IMR-90 (cell line): ENCODE measurements around the gene AVPR2. TPM values are rescaled to one million over a fixed set of nuclear protein-coding genes. Genes with fewer than 3 reads are reported as not detected.
A peak's percentile ranks its signal among the peaks of the same experiment; 100 is the strongest.

Experiments
- ATAC-seq: fragments of 200-7000 bp; cut with Tn5 transposase; 2 replicates; pipeline ENCODE4 v1.9.1; 2020; ENCODE audit warnings: low read depth, mild to moderate bottlenecking, moderate library complexity
- BruUV-seq: library from RNA; stranded (reverse); fragments of 400-500 nt; replicated peaks from 2 replicates; lab custom pipeline; 2021; lab: Mats Ljungman, UMichigan
- CTCF ChIA-PET: fragments of 300-600 bp; formaldehyde crosslinking; extraction: SDS; loops from one replicate; lab custom pipeline; 2021; ENCODE audit warnings: antibody characterized with exemption; lab: Yijun Ruan, JAX
- POLR2A ChIA-PET: fragments of 300-600 bp; sonication (Branson Sonifier 250); formaldehyde crosslinking; loops from one replicate; lab custom pipeline; 2022; ENCODE audit warnings: antibody characterized with exemption; ENCODE audit not compliant: unreplicated experiment; lab: Charles Lee
- DNase-seq: peaks from one replicate; pipeline ENCODE4 v3.0.0; 2013
- H2AFZ ChIP-seq: replicated peaks from 2 replicates; pipeline ENCODE3; 2013; ENCODE audit warnings: low read length, mild to moderate bottlenecking; ENCODE audit not compliant: poor library complexity
- H2AK5ac ChIP-seq: 2 replicates; pipeline ENCODE4 v1.6.1; 2013; ENCODE audit warnings: low read depth, low read length, inconsistent platforms
- H2AK9ac ChIP-seq: replicated peaks from 2 replicates; pipeline ENCODE3; 2013; ENCODE audit warnings: mild to moderate bottlenecking, low read depth, low read length, moderate library complexity; ENCODE audit not compliant: poor library complexity
- H2BK120ac ChIP-seq: 2 replicates; pipeline ENCODE4 v1.6.1; 2013; ENCODE audit warnings: low read depth, low read length, inconsistent platforms
- H2BK15ac ChIP-seq: 3 replicates; pipeline ENCODE4 v1.6.1; 2013; ENCODE audit warnings: low read depth, low read length, inconsistent platforms
- H2BK20ac ChIP-seq: 2 replicates; pipeline ENCODE4 v1.6.1; 2013; ENCODE audit warnings: low read depth, mild to moderate bottlenecking, inconsistent platforms, low read length, moderate library complexity
- H2BK5ac ChIP-seq: 2 replicates; pipeline ENCODE4 v1.6.1; 2013; ENCODE audit warnings: mild to moderate bottlenecking, low read depth, low read length, inconsistent platforms; ENCODE audit not compliant: poor library complexity, severe bottlenecking
- H3K14ac ChIP-seq: replicated peaks from 2 replicates; pipeline ENCODE4 v1.6.1; 2013; ENCODE audit warnings: low read depth, low read length, inconsistent platforms
- H3K18ac ChIP-seq: 2 replicates; pipeline ENCODE4 v1.6.1; 2013; ENCODE audit warnings: low read depth, low read length, control low read depth
- H3K23ac ChIP-seq: 2 replicates; pipeline ENCODE4 v1.6.1; 2013; ENCODE audit warnings: low read depth, low read length, inconsistent platforms
- H3K27ac ChIP-seq: 2 replicates; pipeline ENCODE4 v1.5.1; 2013; ENCODE audit warnings: mild to moderate bottlenecking, control low read depth, low read length; ENCODE audit not compliant: insufficient read depth
- H3K27me3 ChIP-seq: 2 replicates; pipeline ENCODE4 v1.6.1; 2013; ENCODE audit warnings: low read length; ENCODE audit not compliant: control insufficient read depth, insufficient read depth
- H3K36me3 ChIP-seq: 2 replicates; pipeline ENCODE4 v1.6.1; 2013; ENCODE audit warnings: low read length, mixed read lengths; ENCODE audit not compliant: control insufficient read depth, insufficient read depth
- H3K4ac ChIP-seq: 2 replicates; pipeline ENCODE4 v1.6.1; 2013; ENCODE audit warnings: low read depth, low read length, inconsistent platforms
- H3K4me1 ChIP-seq: 2 replicates; pipeline ENCODE4 v1.6.1; 2013; ENCODE audit warnings: low read length, mixed read lengths; ENCODE audit not compliant: control insufficient read depth, insufficient read depth
- H3K4me2 ChIP-seq: 2 replicates; pipeline ENCODE4 v1.6.1; 2013; ENCODE audit warnings: low read depth, mild to moderate bottlenecking, control low read depth, low read length, moderate library complexity
- H3K4me3 ChIP-seq: 2 replicates; pipeline ENCODE4 v1.5.1; 2013; ENCODE audit warnings: low read depth, mild to moderate bottlenecking, control low read depth, low read length, moderate library complexity; ENCODE audit not compliant: insufficient read depth
- H3K56ac ChIP-seq: 2 replicates; pipeline ENCODE4 v1.6.1; 2013; ENCODE audit warnings: low read length, inconsistent platforms; ENCODE audit not compliant: insufficient read depth; ENCODE audit errors: extremely low read depth
- H3K79me1 ChIP-seq, 2 experiments: 2 replicates each; pipeline ENCODE4 v1.6.1; 2013; ENCODE audit warnings: low read length in 2 of 2, inconsistent platforms in 1 of 2, low read depth in 1 of 2
- H3K9ac ChIP-seq: 2 replicates; pipeline ENCODE4 v1.6.1; 2013; ENCODE audit warnings: low read depth, low read length, control low read depth
- H3K9me1 ChIP-seq: 2 replicates; pipeline ENCODE4 v1.6.1; 2013; ENCODE audit warnings: low read length, inconsistent platforms; ENCODE audit not compliant: insufficient read depth
- H3K9me3 ChIP-seq: 2 replicates; pipeline ENCODE4 v1.6.1; 2013; ENCODE audit warnings: low read length; ENCODE audit not compliant: control insufficient read depth, insufficient read depth
- H4K20me1 ChIP-seq: 2 replicates; pipeline ENCODE4 v1.6.1; 2013; ENCODE audit warnings: low read length, inconsistent platforms; ENCODE audit not compliant: insufficient read depth
- H4K5ac ChIP-seq: 2 replicates; pipeline ENCODE4 v1.6.1; 2013; ENCODE audit warnings: mild to moderate bottlenecking, low read depth, low read length, control low read depth
- H4K8ac ChIP-seq, 2 experiments: 2 replicates each; pipeline ENCODE4 v1.6.1; 2013; ENCODE audit warnings: low read depth in 2 of 2, low read length in 2 of 2, control low read depth in 1 of 2, inconsistent platforms in 1 of 2
- H4K91ac ChIP-seq: 2 replicates; pipeline ENCODE4 v1.6.1; 2013; ENCODE audit warnings: low read depth, low read length, inconsistent platforms; ENCODE audit not compliant: insufficient read depth
- FOS ChIP-seq: fragments of 150-350 bp; IDR thresholded peaks from 2 replicates; pipeline ENCODE4 v1.6.1; 2016; ENCODE audit warnings: low read depth, low read length
- MAFK ChIP-seq: IDR thresholded peaks from 2 replicates; pipeline ENCODE4 v1.6.1; 2012; ENCODE audit warnings: low read depth, low read length, improper control_type of control experiment
- MAZ ChIP-seq: IDR thresholded peaks from 2 replicates; pipeline ENCODE4 v1.6.1; 2012; ENCODE audit warnings: low read depth, mild to moderate bottlenecking, low read length, improper control_type of control experiment, moderate library complexity, borderline replicate concordance
- MXI1 ChIP-seq: IDR thresholded peaks from 2 replicates; pipeline ENCODE4 v1.6.1; 2012; ENCODE audit warnings: low read depth, mild to moderate bottlenecking, low read length, moderate library complexity, borderline replicate concordance
- POLR2A ChIP-seq: IDR thresholded peaks from 2 replicates; pipeline ENCODE4 v1.6.1; 2012; ENCODE audit warnings: mild to moderate bottlenecking, low read depth, low read length
- RCOR1 ChIP-seq: IDR thresholded peaks from 2 replicates; pipeline ENCODE4 v1.6.1; 2012; ENCODE audit warnings: mild to moderate bottlenecking, low read length, improper control_type of control experiment; ENCODE audit not compliant: insufficient replicate concordance
- RFX5 ChIP-seq: IDR thresholded peaks from 2 replicates; pipeline ENCODE4 v1.8.0; 2012; ENCODE audit warnings: low read depth, mild to moderate bottlenecking, low read length, moderate library complexity
- SMC3 ChIP-seq: fragments of 150-350 bp; IDR thresholded peaks from 2 replicates; pipeline ENCODE4 v1.6.1; 2016; ENCODE audit warnings: low read depth, mild to moderate bottlenecking, antibody characterized with exemption, low read length, moderate library complexity
- WGBS, 2 experiments: methylation state at CpG; one replicate each; pipeline versions ENCODE4 v1.1.5 to v1.1.7; 2013; ENCODE audit warnings: missing lambda C conversion rate in 2 of 2; ENCODE audit not compliant: insufficient read length in 1 of 2; ENCODE audit errors: extremely low coverage in 2 of 2; 5-methylcytosine and 5-hydroxymethylcytosine counted together
- dilution Hi-C: fragments of 300-500 bp; cut with HindIII; formaldehyde crosslinking; loops from one replicate; pipeline ENCODE4 v1.14.3; 2018; ENCODE audit warnings: low sequenced_read_pairs; ENCODE audit not compliant: unreplicated experiment
- in situ Hi-C: fragments of 300-500 bp; cut with MboI; formaldehyde crosslinking; loops from 3 replicates; pipeline ENCODE4 v1.14.3; 2019; ENCODE audit warnings: low sequenced_read_pairs, inconsistent platforms, mixed read lengths
- intact Hi-C: fragments of 100-400 bp; cut with micrococcal nuclease; formaldehyde crosslinking; loops from 2 replicates; pipeline ENCODE4 v1.10.0; 2022
- polyA plus RNA-seq, 3 experiments: library from polyadenylated mRNA; depleted of rRNA; stranded (reverse); fragments of >200 nt; gene quantifications; 2 replicates each; pipeline ENCODE4 v1.2.3, GENCODE V29; 2012; ENCODE audit warnings: low replicate concordance in 1 of 3
- total RNA-seq: library from RNA; depleted of rRNA; stranded (reverse); fragments of >200 nt; gene quantifications from 2 replicates; pipeline ENCODE4 v1.2.3, GENCODE V29; 2012
- TF ChIP-seq, protein P1 (sequence below): fragments of 150-350 bp; IDR thresholded peaks from 2 replicates; pipeline ENCODE4 v1.6.1; 2016; ENCODE audit warnings: low read depth, mild to moderate bottlenecking, low read length, moderate library complexity, borderline replicate concordance
- TF ChIP-seq, protein P2 (sequence below): fragments of 150-350 bp; IDR thresholded peaks from 2 replicates; pipeline ENCODE4 v1.6.1; 2017; ENCODE audit warnings: mild to moderate bottlenecking, antibody characterized with exemption, low read length, low read depth

The AVPR2 gene
- total and polyA plus RNA-seq, 2 of the 4 experiments (the other 2 are of a cell fraction), result not detected

DNA sequence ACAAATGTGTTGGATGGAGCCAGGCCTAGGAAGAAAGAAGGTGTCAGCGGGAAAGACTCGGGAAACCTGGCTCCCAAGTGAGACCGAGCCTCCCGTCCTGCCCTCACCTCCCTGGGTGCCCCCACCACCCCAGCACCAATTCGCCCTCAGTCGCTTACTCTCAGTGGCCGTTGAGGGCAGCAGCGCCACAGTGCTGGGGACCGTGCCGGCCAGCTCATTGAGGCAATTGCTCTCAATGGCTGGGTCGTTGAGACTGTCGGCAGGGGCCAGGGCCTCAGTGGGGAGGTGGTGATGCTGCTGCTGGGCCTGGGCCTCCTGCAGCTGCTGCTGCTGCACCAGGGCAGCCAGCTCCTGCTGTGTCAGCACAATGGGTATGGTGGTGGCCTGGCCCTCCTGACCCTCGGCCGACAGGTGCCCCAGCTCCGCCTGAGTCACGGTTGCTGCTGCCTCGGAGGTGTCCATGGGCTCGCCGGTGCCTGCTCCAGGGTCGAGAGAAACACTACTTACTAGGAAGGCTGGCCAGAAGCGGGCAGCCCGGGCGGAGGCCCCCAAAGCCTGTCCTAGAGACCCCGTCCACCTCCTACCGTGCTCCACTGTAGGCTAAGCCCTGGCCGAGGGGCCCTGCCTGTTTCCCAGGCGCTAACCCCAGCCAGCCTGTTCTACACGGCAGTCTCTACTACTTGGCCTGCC lies 47.4 kb downstream of the AVPR2 start:
- Histone ChIP-seq H3K9me1 (no peaks in the 10 kb centered on the region), H3K18ac (no peak overlapping the region), H3K27ac (no peak overlapping the region), H3K9me3 (no peaks in the 10 kb centered on the region), H3K4ac (no peak overlapping the region), H3K4me3 (no peak overlapping the region), H4K5ac (no peak overlapping the region), H4K20me1 (no peaks in the 10 kb centered on the region), H2BK15ac (no peak overlapping the region), H3K14ac (no peak overlapping the region), H2AK9ac (no peak overlapping the region), H2AFZ (no peak overlapping the region), H3K56ac (no peak overlapping the region), H4K91ac (no peak overlapping the region), H3K23ac (no peak overlapping the region), H2BK20ac (no peak overlapping the region), H2BK5ac (no peak overlapping the region), H3K36me3 (peaks cover 59% of the 10 kb centered on the region), H3K4me2 (no peak overlapping the region), H4K8ac (no peak overlapping the region), H2AK5ac (no peak overlapping the region), H3K9ac (no peak overlapping the region), H2BK120ac (no peak overlapping the region), H3K27me3 (no peaks in the 10 kb centered on the region), H3K4me1 (peaks cover 4% of the 10 kb centered on the region), H3K79me1 (peaks cover 0 to 6% of the 10 kb centered on the region in 2 experiments; a peak in 1 of 4 replicates)
- in situ Hi-C loops (no loop called here), dilution Hi-C loops (no loop called here), intact Hi-C loops (no loop called here)
- ATAC-seq (no peak), DNase-seq (no peak)
- TF ChIP-seq, protein P1, sequence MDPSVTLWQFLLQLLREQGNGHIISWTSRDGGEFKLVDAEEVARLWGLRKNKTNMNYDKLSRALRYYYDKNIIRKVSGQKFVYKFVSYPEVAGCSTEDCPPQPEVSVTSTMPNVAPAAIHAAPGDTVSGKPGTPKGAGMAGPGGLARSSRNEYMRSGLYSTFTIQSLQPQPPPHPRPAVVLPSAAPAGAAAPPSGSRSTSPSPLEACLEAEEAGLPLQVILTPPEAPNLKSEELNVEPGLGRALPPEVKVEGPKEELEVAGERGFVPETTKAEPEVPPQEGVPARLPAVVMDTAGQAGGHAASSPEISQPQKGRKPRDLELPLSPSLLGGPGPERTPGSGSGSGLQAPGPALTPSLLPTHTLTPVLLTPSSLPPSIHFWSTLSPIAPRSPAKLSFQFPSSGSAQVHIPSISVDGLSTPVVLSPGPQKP, result no peak
- TF ChIP-seq FOS (no peak), RFX5 (no peak), MAFK (no peak), RCOR1 (no peak), MXI1 (no peak), MAZ (no peak), POLR2A (no peak), SMC3 (no peak)
- TF ChIP-seq, protein P2, sequence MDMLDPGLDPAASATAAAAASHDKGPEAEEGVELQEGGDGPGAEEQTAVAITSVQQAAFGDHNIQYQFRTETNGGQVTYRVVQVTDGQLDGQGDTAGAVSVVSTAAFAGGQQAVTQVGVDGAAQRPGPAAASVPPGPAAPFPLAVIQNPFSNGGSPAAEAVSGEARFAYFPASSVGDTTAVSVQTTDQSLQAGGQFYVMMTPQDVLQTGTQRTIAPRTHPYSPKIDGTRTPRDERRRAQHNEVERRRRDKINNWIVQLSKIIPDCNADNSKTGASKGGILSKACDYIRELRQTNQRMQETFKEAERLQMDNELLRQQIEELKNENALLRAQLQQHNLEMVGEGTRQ, result no peak
- POLR2A ChIA-PET, result no interaction called here
- TSS peak; percentile 3 for BruUV-seq
- CTCF ChIA-PET, result no interaction called here
- WGBS, 2 experiments, result 80% methylated on average over 1 of the region's 28 CpGs; no CpG with 5 or more reads in 1 of the 2 experiments
